Kidney (tissue), 14 donors: ENCODE results near the gene TPPP. TPM values are rescaled to one million over a fixed set of nuclear protein-coding genes. Genes with fewer than 3 reads are reported as not detected.

ENCODE experiments used
- DNase-seq, 5 donors: peaks; one replicate each; pipeline ENCODE4 v3.0.0-alpha.2; 2013 to 2020
- FAIRE-seq: peaks from 2 replicates; lab custom pipeline; 2012; peaks lifted over from hg19 to GRCh38; lab: Jason Lieb, UNC
- H3K27ac ChIP-seq, 2 donors: one replicate each; pipeline ENCODE4 v1.7.0; 2013; ENCODE audit warnings: low read depth in 2 of 2, low read length in 2 of 2, inconsistent platforms in 1 of 2
- H3K27me3 ChIP-seq: one replicate; pipeline ENCODE4 v1.7.1; 2013; ENCODE audit warnings: low read length, inconsistent platforms; ENCODE audit not compliant: control insufficient read depth, insufficient read depth
- H3K36me3 ChIP-seq, 3 donors: one replicate each; pipeline versions ENCODE4 v1.7.0 to v1.7.1; 2013; ENCODE audit warnings: low read length in 3 of 3, control low read depth in 1 of 3, inconsistent platforms in 1 of 3; ENCODE audit not compliant: insufficient read depth in 3 of 3, control insufficient read depth in 2 of 3
- H3K4me1 ChIP-seq, 3 donors: one replicate each; pipeline versions ENCODE4 v1.7.0 to v1.7.1; 2013; ENCODE audit warnings: low read length in 3 of 3, inconsistent platforms in 1 of 3, low read depth in 1 of 3; ENCODE audit not compliant: control insufficient read depth in 2 of 3, insufficient read depth in 2 of 3
- H3K4me3 ChIP-seq, 3 donors: one replicate each; pipeline versions ENCODE4 v1.7.0 to v1.8.1; 2013; ENCODE audit warnings: low read length in 3 of 3, control low read depth in 1 of 3, inconsistent platforms in 1 of 3
- H3K9ac ChIP-seq, 3 donors: one replicate each; pipeline versions ENCODE4 v1.7.0 to v1.7.1; 2013; ENCODE audit warnings: low read length in 3 of 3, control low read depth in 1 of 3, inconsistent platforms in 1 of 3
- H3K9me3 ChIP-seq, 3 donors: one replicate each; pipeline versions ENCODE4 v1.7.0 to v1.7.1; 2013; ENCODE audit warnings: low read length in 3 of 3, control low read depth in 1 of 3, inconsistent platforms in 1 of 3; ENCODE audit not compliant: control insufficient read depth in 2 of 3, insufficient read depth in 1 of 3
- CTCF ChIP-seq: IDR thresholded peaks from 3 replicates; pipeline ENCODE4 v1.5.1; 2012; ENCODE audit warnings: mild to moderate bottlenecking, moderate library complexity, borderline replicate concordance; ENCODE audit not compliant: insufficient read depth; ENCODE audit errors: extremely low read depth
- intact Hi-C: fragments of 100-400 bp; cut with DNase I; formaldehyde crosslinking; loops from one replicate; pipeline ENCODE4 v1.11.1; 2022
- polyA plus RNA-seq: library from polyadenylated mRNA; stranded (reverse); fragments of 350-450 nt; fragmentation: Illumina TruSeq; extraction: RNeasy Lipid Tissue Mini Kit (QIAGEN cat#74804); gene quantifications from one replicate; pipeline ENCODE4 v1.2.3, GENCODE V29; 2014; ENCODE audit warnings: low read depth, low replicate concordance; ENCODE audit not compliant: insufficient read depth
- total RNA-seq: library from RNA; stranded (reverse); fragmentation: NEBNext Ultra II Directional; extraction: Animal tissue kit (Norgen Biotek cat#: 25700); gene quantifications from one replicate; pipeline ENCODE4 v1.2.1, GENCODE V29; 2021
- donor health status: control.
- donor health status: control.
- donor health status: control.
- donor health status: control.
- donor health status: control.
- donor health status: DM: yes; HTN: yes; CAD: no.
- donor health status: Normal renal cell carcinoma (clear cell type).

The TPPP gene
- total and polyA plus RNA-seq, 2 donors from 2014 or later: 5.8 to 6.9 TPM

DNA sequence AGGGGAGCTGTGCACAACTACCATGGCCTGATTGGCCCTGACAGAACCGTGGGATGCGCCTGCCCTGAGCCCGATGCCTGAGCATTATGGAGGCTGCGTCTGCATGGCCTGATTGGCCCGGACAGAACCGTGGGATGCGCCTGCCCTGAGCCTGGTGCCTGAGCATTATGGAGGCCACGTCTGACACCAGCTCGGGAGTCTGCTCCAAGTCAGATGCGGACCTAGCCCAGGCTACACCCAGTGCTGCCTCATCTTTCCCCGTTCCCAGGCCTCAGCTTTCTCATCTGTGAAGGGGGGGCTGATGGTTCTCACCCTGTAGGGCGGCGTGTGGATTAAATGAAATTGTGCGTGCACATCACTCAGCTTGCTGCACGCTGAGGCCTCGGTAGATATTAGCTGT is 73.7 kb downstream of the TPPP start:
- TF ChIP-seq CTCF: no peak
- Histone ChIP-seq H3K27me3 (no peaks in the 10 kb centered on the region), H3K27ac (no peak overlapping the region), H3K9me3 (no peaks in the 10 kb centered on the region), H3K9ac (no peak overlapping the region), H3K36me3 (peaks cover 0 to 9% (median 9%) of the 10 kb centered on the region in 3 donors), H3K4me3 (no peak overlapping the region), H3K4me1 (no peaks in the 10 kb centered on the region)
- peak in 1 of 5 donors; percentile 12 for DNase-seq
- intact Hi-C loops: no loop called here
- no peak for FAIRE-seq

- Histone ChIP-seq H3K9me3 (no peaks in the 10 kb centered on the region), H3K4me1 (no peaks in the 10 kb centered on the region), H3K27ac (no peak overlapping the region), H3K4me3 (no peak overlapping the region), H3K9ac (no peak overlapping the region), H3K27me3 (no peaks in the 10 kb centered on the region), H3K36me3 (peaks cover 0 to 9% (median 9%) of the 10 kb centered on the region in 3 donors)
- TF ChIP-seq CTCF: no peak
- DNase-seq: peak in 1 of 5 donors; percentile 11
- intact Hi-C loops: no loop called here
- no peak for FAIRE-seq
These were observed 74.7 kb downstream of the TPPP start for GRCh38 chr5:618450-618849.

- Histone ChIP-seq H3K4me3 (no peak overlapping the region), H3K9ac (no peak overlapping the region), H3K27me3 (no peaks in the 10 kb centered on the region), H3K36me3 (peaks cover 0 to 9% (median 9%) of the 10 kb centered on the region in 3 donors), H3K4me1 (peaks cover 0 to 2% (median under 1%) of the 10 kb centered on the region in 3 donors), H3K27ac (no peak overlapping the region), H3K9me3 (no peaks in the 10 kb centered on the region)
- TF ChIP-seq CTCF: no peak
- FAIRE-seq (no peak), DNase-seq (peak in 1 of 5 donors; percentile 11)
- intact Hi-C loops: no loop called here
These were observed 75.3 kb downstream of the TPPP start for GRCh38 chr5:617896-618295.
